HEK293 (cell line): Measurements from ENCODE around the gene SRGN.

Experiments
- BCL11B ChIP-seq: fragments of 450-650 bp; formaldehyde crosslinking; IDR thresholded peaks from 2 replicates; pipeline ENCODE4 v1.5.1; 2016; ENCODE audit warnings: low read depth, missing biosample characterization, missing genetic modification characterization
- CTCF ChIP-seq: fragments of 450-650 bp; formaldehyde crosslinking; IDR thresholded peaks from 2 replicates; pipeline ENCODE4 v1.5.1; 2016; ENCODE audit warnings: missing biosample characterization, missing genetic modification characterization
- HOXC10 ChIP-seq: sonication (generic); formaldehyde crosslinking; IDR thresholded peaks from 2 replicates; pipeline ENCODE4 v1.8.1; 2023; ENCODE audit warnings: mild to moderate bottlenecking, missing genetic modification reagents
- MYNN ChIP-seq: fragments of 450-650 bp; formaldehyde crosslinking; IDR thresholded peaks from 2 replicates; pipeline ENCODE4 v1.5.1; 2016; ENCODE audit warnings: missing biosample characterization, missing genetic modification characterization, borderline replicate concordance
- MZF1 ChIP-seq: fragments of 450-650 bp; formaldehyde crosslinking; IDR thresholded peaks from 2 replicates; pipeline ENCODE4 v1.5.1; 2017; ENCODE audit warnings: missing biosample characterization, missing genetic modification characterization, borderline replicate concordance
- OSR2 ChIP-seq: fragments of 450-650 bp; formaldehyde crosslinking; IDR thresholded peaks from 2 replicates; pipeline ENCODE4 v1.5.1; 2016; ENCODE audit warnings: missing biosample characterization, missing genetic modification characterization
- SP2 ChIP-seq: fragments of 450-650 bp; formaldehyde crosslinking; IDR thresholded peaks from 2 replicates; pipeline ENCODE4 v1.5.1; 2016; ENCODE audit warnings: missing biosample characterization, missing genetic modification characterization
- TCF7L2 ChIP-seq: IDR thresholded peaks from 2 replicates; pipeline ENCODE4 v1.6.1; 2011; ENCODE audit warnings: low read depth, mild to moderate bottlenecking, inconsistent platforms, low read length, moderate library complexity, borderline replicate concordance
- ZFHX2 ChIP-seq: fragments of 450-650 bp; formaldehyde crosslinking; conservative IDR thresholded peaks from 2 replicates; pipeline ENCODE4 v1.5.1; 2016; ENCODE audit warnings: missing biosample characterization, missing genetic modification characterization
- ZNF121 ChIP-seq: fragments of 450-650 bp; formaldehyde crosslinking; IDR thresholded peaks from 2 replicates; pipeline ENCODE4 v1.5.1; 2016; ENCODE audit warnings: missing biosample characterization, missing genetic modification characterization
- ZNF830 ChIP-seq: fragments of 450-650 bp; IDR thresholded peaks from 2 replicates; pipeline ENCODE4 v1.5.0; 2018; ENCODE audit warnings: missing biosample characterization, missing genetic modification characterization, low read depth, mild to moderate bottlenecking, moderate library complexity
- ZSCAN16 ChIP-seq: fragments of 450-650 bp; formaldehyde crosslinking; IDR thresholded peaks from 2 replicates; pipeline ENCODE4 v1.5.1; 2016; ENCODE audit warnings: missing biosample characterization, missing genetic modification characterization
- TF ChIP-seq, protein P1 (sequence below): fragments of 450-650 bp; formaldehyde crosslinking; IDR thresholded peaks from 2 replicates; pipeline ENCODE4 v1.5.1; 2016; ENCODE audit warnings: missing biosample characterization, missing genetic modification characterization
- TF ChIP-seq, protein P2 (sequence below): fragments of 450-650 bp; formaldehyde crosslinking; IDR thresholded peaks from 2 replicates; pipeline ENCODE4 v1.5.1; 2016; ENCODE audit warnings: missing biosample characterization, missing genetic modification characterization

DNA sequence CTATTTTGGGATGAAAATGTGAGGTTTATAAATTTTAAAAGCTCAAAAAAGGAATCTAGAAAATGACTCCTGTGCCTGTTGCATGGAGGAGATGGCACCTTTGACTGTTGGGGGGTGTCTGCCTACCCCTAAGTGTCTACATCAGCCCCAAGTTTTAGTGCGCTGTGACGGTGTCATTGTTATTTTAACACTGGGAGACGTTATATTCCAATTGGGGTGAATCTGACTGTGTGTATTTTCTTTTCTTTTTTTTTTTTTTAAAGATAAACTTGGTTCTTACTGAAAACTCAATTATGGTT is 517 bp downstream of the SRGN start:
- TF ChIP-seq OSR2 (tag by site-specific recombination), result no peak
- TF ChIP-seq CTCF (tag by site-specific recombination), result no peak
- TF ChIP-seq MZF1 (tag by site-specific recombination), result no peak
- TF ChIP-seq ZNF830 (tag by site-specific recombination), result no peak
- TF ChIP-seq ZFHX2 (tag by site-specific recombination), result no peak
- TF ChIP-seq, protein P1, sequence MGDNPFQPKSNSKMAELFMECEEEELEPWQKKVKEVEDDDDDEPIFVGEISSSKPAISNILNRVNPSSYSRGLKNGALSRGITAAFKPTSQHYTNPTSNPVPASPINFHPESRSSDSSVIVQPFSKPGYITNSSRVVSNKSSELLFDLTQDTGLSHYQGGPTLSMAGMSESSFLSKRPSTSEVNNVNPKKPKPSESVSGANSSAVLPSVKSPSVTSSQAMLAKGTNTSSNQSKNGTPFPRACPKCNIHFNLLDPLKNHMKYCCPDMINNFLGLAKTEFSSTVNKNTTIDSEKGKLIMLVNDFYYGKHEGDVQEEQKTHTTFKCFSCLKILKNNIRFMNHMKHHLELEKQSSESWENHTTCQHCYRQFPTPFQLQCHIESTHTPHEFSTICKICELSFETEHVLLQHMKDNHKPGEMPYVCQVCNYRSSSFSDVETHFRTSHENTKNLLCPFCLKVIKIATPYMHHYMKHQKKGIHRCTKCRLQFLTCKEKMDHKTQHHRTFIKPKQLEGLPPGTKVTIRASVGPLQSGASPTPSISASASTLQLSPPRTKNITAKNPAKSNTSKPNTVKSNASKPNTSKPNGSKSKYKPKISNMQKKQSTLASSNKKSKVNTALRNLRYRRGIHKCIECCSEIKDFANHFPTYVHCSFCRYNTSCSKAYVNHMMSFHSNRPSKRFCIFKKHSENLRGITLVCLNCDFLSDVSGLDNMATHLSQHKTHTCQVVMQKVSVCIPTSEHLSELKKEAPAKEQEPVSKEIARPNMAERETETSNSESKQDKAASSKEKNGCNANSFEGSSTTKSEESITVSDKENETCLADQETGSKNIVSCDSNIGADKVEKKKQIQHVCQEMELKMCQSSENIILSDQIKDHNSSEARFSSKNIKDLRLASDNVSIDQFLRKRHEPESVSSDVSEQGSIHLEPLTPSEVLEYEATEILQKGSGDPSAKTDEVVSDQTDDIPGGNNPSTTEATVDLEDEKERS, result no peak
- no peak for TF ChIP-seq HOXC10
- TF ChIP-seq ZNF121 (tag by site-specific recombination), result no peak
- no peak for TF ChIP-seq SP2 (tag by site-specific recombination)
- no peak for TF ChIP-seq MYNN (tag by site-specific recombination)
- TF ChIP-seq, protein P2, sequence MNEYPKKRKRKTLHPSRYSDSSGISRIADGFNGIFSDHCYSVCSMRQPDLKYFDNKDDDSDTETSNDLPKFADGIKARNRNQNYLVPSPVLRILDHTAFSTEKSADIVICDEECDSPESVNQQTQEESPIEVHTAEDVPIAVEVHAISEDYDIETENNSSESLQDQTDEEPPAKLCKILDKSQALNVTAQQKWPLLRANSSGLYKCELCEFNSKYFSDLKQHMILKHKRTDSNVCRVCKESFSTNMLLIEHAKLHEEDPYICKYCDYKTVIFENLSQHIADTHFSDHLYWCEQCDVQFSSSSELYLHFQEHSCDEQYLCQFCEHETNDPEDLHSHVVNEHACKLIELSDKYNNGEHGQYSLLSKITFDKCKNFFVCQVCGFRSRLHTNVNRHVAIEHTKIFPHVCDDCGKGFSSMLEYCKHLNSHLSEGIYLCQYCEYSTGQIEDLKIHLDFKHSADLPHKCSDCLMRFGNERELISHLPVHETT (tag by site-specific recombination), result no peak
- TF ChIP-seq BCL11B (tag by site-specific recombination), result no peak
- no peak for TF ChIP-seq TCF7L2
- no peak for TF ChIP-seq ZSCAN16 (tag by site-specific recombination)
